Mesendoderm (in vitro differentiated cells): ENCODE measurements around the gene ENPP6.

ENCODE experiments used
- DNase-seq: peaks from one replicate; pipeline ENCODE4 v3.0.0; 2013
- H2AK5ac ChIP-seq: 2 replicates; pipeline ENCODE4 v1.6.1; 2013; ENCODE audit warnings: low read length, inconsistent platforms
- H2BK120ac ChIP-seq: 2 replicates; pipeline ENCODE4 v1.6.1; 2013; ENCODE audit warnings: low read depth, mild to moderate bottlenecking, low read length, moderate library complexity, mixed read lengths
- H2BK15ac ChIP-seq: replicated peaks from 2 replicates; pipeline ENCODE4 v1.6.1; 2013; ENCODE audit warnings: low read depth, mild to moderate bottlenecking, moderate library complexity
- H2BK5ac ChIP-seq: 2 replicates; pipeline ENCODE4 v1.6.1; 2013; ENCODE audit warnings: low read length, inconsistent platforms
- H3K18ac ChIP-seq: 2 replicates; pipeline ENCODE4 v1.6.1; 2013; ENCODE audit warnings: mild to moderate bottlenecking, low read length, mixed read lengths
- H3K23ac ChIP-seq: one replicate; pipeline ENCODE4 v1.6.1; 2013; ENCODE audit warnings: low read length
- H3K27ac ChIP-seq: 2 replicates; pipeline ENCODE4 v1.5.1; 2013; ENCODE audit warnings: low read depth, mild to moderate bottlenecking, inconsistent platforms, low read length, moderate library complexity
- H3K27me3 ChIP-seq: 2 replicates; pipeline ENCODE4 v1.6.1; 2013; ENCODE audit warnings: low read length, control low read depth, mild to moderate bottlenecking, inconsistent platforms; ENCODE audit not compliant: insufficient read depth, poor library complexity
- H3K36me3 ChIP-seq: 2 replicates; pipeline ENCODE4 v1.6.1; 2013; ENCODE audit warnings: low read length, inconsistent platforms; ENCODE audit not compliant: control insufficient read depth, insufficient read depth
- H3K4ac ChIP-seq: one replicate; pipeline ENCODE4 v1.6.1; 2013; ENCODE audit warnings: low read depth, mild to moderate bottlenecking, low read length, moderate library complexity
- H3K4me1 ChIP-seq: 2 replicates; pipeline ENCODE4 v1.6.1; 2013; ENCODE audit warnings: low read depth, low read length, inconsistent platforms; ENCODE audit not compliant: control insufficient read depth
- H3K4me2 ChIP-seq: 2 replicates; pipeline ENCODE4 v1.6.1; 2013; ENCODE audit warnings: low read length
- H3K4me3 ChIP-seq: 2 replicates; pipeline ENCODE4 v1.5.1; 2013; ENCODE audit warnings: mild to moderate bottlenecking, low read length
- H3K56ac ChIP-seq: one replicate; pipeline ENCODE4 v1.6.1; 2013; ENCODE audit warnings: low read length
- H3K79me1 ChIP-seq: 2 replicates; pipeline ENCODE4 v1.6.1; 2013; ENCODE audit warnings: low read length, inconsistent platforms
- H3K79me2 ChIP-seq: 2 replicates; pipeline ENCODE4 v1.6.1; 2013; ENCODE audit warnings: mild to moderate bottlenecking, low read length; ENCODE audit not compliant: control insufficient read depth, insufficient read depth
- H3K9ac ChIP-seq: 2 replicates; pipeline ENCODE4 v1.6.1; 2013; ENCODE audit warnings: low read length, inconsistent platforms
- H4K5ac ChIP-seq: one replicate; pipeline ENCODE4 v1.6.1; 2013; ENCODE audit warnings: low read length
- H4K8ac ChIP-seq: one replicate; pipeline ENCODE4 v1.6.1; 2013; ENCODE audit warnings: low read depth, mild to moderate bottlenecking, control low read depth, low read length, moderate library complexity
- WGBS: extraction: QIAGEN DNeasy Blood & Tissue Kit; methylation state at CpG from one replicate; pipeline ENCODE4 v1.1.7; 2013; ENCODE audit warnings: low lambda C conversion rate, missing lambda C conversion rate; ENCODE audit not compliant: insufficient coverage; ENCODE audit errors: extremely low coverage; 5-methylcytosine and 5-hydroxymethylcytosine counted together

Gene ENPP6

GRCh38 chr4:184247421-184247820 is 29.7 kb upstream of the ENPP6 start:
- Histone ChIP-seq H3K4me2 (no peak overlapping the region), H3K27me3 (no peaks in the 10 kb centered on the region), H4K5ac (no peak overlapping the region), H3K9ac (no peak overlapping the region), H3K4ac (no peak overlapping the region), H4K8ac (no peak overlapping the region), H3K79me2 (no peaks in the 10 kb centered on the region), H3K4me1 (no peaks in the 10 kb centered on the region), H3K18ac (no peak overlapping the region), H2BK15ac (no peak overlapping the region), H3K27ac (no peak overlapping the region), H3K79me1 (no peaks in the 10 kb centered on the region), H3K23ac (no peak overlapping the region), H3K56ac (no peak overlapping the region), H2AK5ac (no peak overlapping the region), H3K4me3 (no peak overlapping the region), H2BK120ac (no peak overlapping the region), H3K36me3 (no peaks in the 10 kb centered on the region), H2BK5ac (no peak overlapping the region)
- WGBS, result no CpG with 5 or more reads among the region's 1 CpG
- DNase-seq, result no peak

- H3K4me1 ChIP-seq, result no peaks in the 10 kb centered on the region
- H2BK15ac ChIP-seq, result no peak overlapping the region
- H3K18ac ChIP-seq, result no peak overlapping the region
- H2BK5ac ChIP-seq, result no peak overlapping the region
- H4K5ac ChIP-seq, result no peak overlapping the region
- no peak overlapping the region for H3K4me2 ChIP-seq
- H3K56ac ChIP-seq, result no peak overlapping the region
- no peak overlapping the region for H3K27ac ChIP-seq
- H3K4me3 ChIP-seq, result no peak overlapping the region
- no peak overlapping the region for H3K23ac ChIP-seq
- H3K9ac ChIP-seq, result no peak overlapping the region
- H4K8ac ChIP-seq, result no peak overlapping the region
- no peak overlapping the region for H2AK5ac ChIP-seq
- DNase-seq, result no peak
- H3K36me3 ChIP-seq, result no peaks in the 10 kb centered on the region
- H3K4ac ChIP-seq, result no peak overlapping the region
- H3K79me1 ChIP-seq, result no peaks in the 10 kb centered on the region
- WGBS, result no CpG with 5 or more reads among the region's 7 CpGs
- no peak overlapping the region for H2BK120ac ChIP-seq
- H3K79me2 ChIP-seq, result no peaks in the 10 kb centered on the region
- H3K27me3 ChIP-seq, result no peaks in the 10 kb centered on the region
These were observed 28.8 kb upstream of the ENPP6 start for GRCh38 chr4:184246426-184246825.

GRCh38 chr4:184238072-184238745 is 20.5 kb upstream of the ENPP6 start:
- Histone ChIP-seq H4K8ac (no peak overlapping the region), H3K4ac (no peak overlapping the region), H3K18ac (no peak overlapping the region), H3K56ac (no peak overlapping the region), H2AK5ac (no peak overlapping the region), H3K79me2 (no peaks in the 10 kb centered on the region), H2BK120ac (no peak overlapping the region), H3K27ac (no peak overlapping the region), H3K4me2 (no peak overlapping the region), H3K36me3 (no peaks in the 10 kb centered on the region), H2BK15ac (no peak overlapping the region), H3K4me3 (no peak overlapping the region), H4K5ac (no peak overlapping the region), H3K9ac (no peak overlapping the region), H2BK5ac (no peak overlapping the region), H3K27me3 (no peaks in the 10 kb centered on the region), H3K23ac (no peak overlapping the region), H3K4me1 (no peaks in the 10 kb centered on the region), H3K79me1 (no peaks in the 10 kb centered on the region)
- no CpG with 5 or more reads among the region's 8 CpGs for WGBS
- no peak for DNase-seq

- no CpG with 5 or more reads among the region's 2 CpGs for WGBS
- H3K79me2 ChIP-seq, result no peaks in the 10 kb centered on the region
- no peak overlapping the region for H3K18ac ChIP-seq
- H3K36me3 ChIP-seq, result no peaks in the 10 kb centered on the region
- no peak overlapping the region for H2BK120ac ChIP-seq
- no peaks in the 10 kb centered on the region for H3K4me1 ChIP-seq
- no peak overlapping the region for H3K4me3 ChIP-seq
- H3K56ac ChIP-seq, result no peak overlapping the region
- no peaks in the 10 kb centered on the region for H3K79me1 ChIP-seq
- no peak overlapping the region for H2BK15ac ChIP-seq
- H4K5ac ChIP-seq, result no peak overlapping the region
- no peak overlapping the region for H4K8ac ChIP-seq
- no peak overlapping the region for H3K4me2 ChIP-seq
- DNase-seq, result no peak
- H3K27ac ChIP-seq, result no peak overlapping the region
- H3K23ac ChIP-seq, result no peak overlapping the region
- H2AK5ac ChIP-seq, result no peak overlapping the region
- H2BK5ac ChIP-seq, result no peak overlapping the region
- H3K27me3 ChIP-seq, result no peaks in the 10 kb centered on the region
- H3K4ac ChIP-seq, result no peak overlapping the region
- H3K9ac ChIP-seq, result no peak overlapping the region
These were observed 19.9 kb upstream of the ENPP6 start for GRCh38 chr4:184237612-184238011.

GRCh38 chr4:184235526-184235925 is 17.9 kb upstream of the ENPP6 start:
- Histone ChIP-seq H3K18ac (no peak overlapping the region), H3K56ac (no peak overlapping the region), H3K9ac (no peak overlapping the region), H2AK5ac (no peak overlapping the region), H3K23ac (no peak overlapping the region), H4K8ac (no peak overlapping the region), H3K79me1 (no peaks in the 10 kb centered on the region), H2BK5ac (no peak overlapping the region), H3K27ac (no peak overlapping the region), H3K4me1 (no peaks in the 10 kb centered on the region), H3K4ac (no peak overlapping the region), H2BK15ac (no peak overlapping the region), H3K27me3 (no peaks in the 10 kb centered on the region), H3K4me2 (no peak overlapping the region), H4K5ac (no peak overlapping the region), H3K36me3 (no peaks in the 10 kb centered on the region), H2BK120ac (no peak overlapping the region), H3K79me2 (no peaks in the 10 kb centered on the region), H3K4me3 (no peak overlapping the region)
- no CpG with 5 or more reads among the region's 3 CpGs for WGBS
- DNase-seq, result no peak

- H3K56ac ChIP-seq, result no peak overlapping the region
- H4K5ac ChIP-seq, result no peak overlapping the region
- H3K36me3 ChIP-seq, result no peaks in the 10 kb centered on the region
- no peak overlapping the region for H3K9ac ChIP-seq
- no peak overlapping the region for H2BK5ac ChIP-seq
- no peaks in the 10 kb centered on the region for H3K4me1 ChIP-seq
- H3K79me1 ChIP-seq, result no peaks in the 10 kb centered on the region
- no peak overlapping the region for H2AK5ac ChIP-seq
- no peak overlapping the region for H3K27ac ChIP-seq
- H3K79me2 ChIP-seq, result no peaks in the 10 kb centered on the region
- DNase-seq, result no peak
- no peak overlapping the region for H3K18ac ChIP-seq
- no peak overlapping the region for H3K4me3 ChIP-seq
- no peak overlapping the region for H3K23ac ChIP-seq
- WGBS, result no CpG with 5 or more reads among the region's 4 CpGs
- H2BK120ac ChIP-seq, result no peak overlapping the region
- no peak overlapping the region for H3K4me2 ChIP-seq
- H4K8ac ChIP-seq, result no peak overlapping the region
- no peak overlapping the region for H2BK15ac ChIP-seq
- H3K27me3 ChIP-seq, result no peaks in the 10 kb centered on the region
- H3K4ac ChIP-seq, result no peak overlapping the region
These were observed 16.5 kb upstream of the ENPP6 start for GRCh38 chr4:184234155-184234554.
